Subcutaneous abdominal adipose tissue (tissue), 5 donors: ENCODE results near the gene PFKFB4.
A peak's percentile ranks its signal among the peaks of the same experiment; 100 is the strongest.

ENCODE experiments used
- H3K27ac ChIP-seq: one replicate; pipeline ENCODE4 v1.7.0; 2013; ENCODE audit warnings: low read depth, mild to moderate bottlenecking, inconsistent platforms, low read length, moderate library complexity
- H3K27me3 ChIP-seq, 5 donors: one replicate each; pipeline ENCODE4 v1.7.0; 2013; ENCODE audit warnings: low read length in 5 of 5, inconsistent platforms in 1 of 5; ENCODE audit not compliant: control insufficient read depth in 5 of 5, insufficient read depth in 4 of 5
- H3K36me3 ChIP-seq, 5 donors: one replicate each; pipeline ENCODE4 v1.7.0; 2013; ENCODE audit warnings: low read length in 5 of 5; ENCODE audit not compliant: control insufficient read depth in 5 of 5, insufficient read depth in 5 of 5
- H3K4me1 ChIP-seq, 5 donors: one replicate each; pipeline ENCODE4 v1.7.0; 2013; ENCODE audit warnings: low read length in 5 of 5, mild to moderate bottlenecking in 3 of 5, moderate library complexity in 1 of 5; ENCODE audit not compliant: control insufficient read depth in 5 of 5, insufficient read depth in 5 of 5
- H3K4me3 ChIP-seq, 5 donors: one replicate each; pipeline ENCODE4 v1.7.0; 2013; ENCODE audit warnings: low read length in 5 of 5, low read depth in 1 of 5
- H3K9ac ChIP-seq, 5 donors: one replicate each; pipeline ENCODE4 v1.7.0; 2013; ENCODE audit warnings: low read length in 5 of 5, mild to moderate bottlenecking in 4 of 5, moderate library complexity in 3 of 5
- H3K9me3 ChIP-seq, 5 donors: one replicate each; pipeline ENCODE4 v1.7.0; 2013; ENCODE audit warnings: low read length in 5 of 5; ENCODE audit not compliant: control insufficient read depth in 5 of 5
- donor health status: healthy.
- donor health status: healthy.
- donor health status: healthy.
- donor health status: healthy.
- donor health status: healthy.

Gene PFKFB4

GRCh38 chr3:48470286-48470685 is 86.3 kb downstream of the PFKFB4 start:
- no peak overlapping the region for H3K4me3 ChIP-seq
- H3K4me1 ChIP-seq = peaks cover 27 to 80% (median 74%) of the 10 kb centered on the region in 5 donors
- H3K9me3 ChIP-seq = no peaks in the 10 kb centered on the region
- peaks cover 0 to 5% (median 0%) of the 10 kb centered on the region in 5 donors for H3K27me3 ChIP-seq
- peak overlapping the region; percentile 41 for H3K27ac ChIP-seq
- peak overlapping the region in 1 of 5 donors; percentile 0 for H3K9ac ChIP-seq
- H3K36me3 ChIP-seq = peaks cover 0 to 39% (median 29%) of the 10 kb centered on the region in 5 donors

GRCh38 chr3:48469046-48469915 is 87.3 kb downstream of the PFKFB4 start:
- H3K9ac ChIP-seq = peak overlapping the region in 2 of 5 donors; percentile 0 to 90

GRCh38 chr3:48468329-48468731 is 88.3 kb downstream of the PFKFB4 start:
- Histone ChIP-seq H3K9ac (peak overlapping the region in 1 of 5 donors; percentile 90), H3K4me1 (peaks cover 28 to 82% (median 77%) of the 10 kb centered on the region in 5 donors), H3K36me3 (peaks cover 0 to 53% (median 33%) of the 10 kb centered on the region in 5 donors)

More at GRCh38 chr3:48469046-48469915, 87.3 kb downstream of the PFKFB4 start:
- Histone ChIP-seq H3K4me1 (peaks cover 29 to 86% (median 80%) of the 10 kb centered on the region in 5 donors), H3K4me3 (peak overlapping the region in 1 of 5 donors; percentile 5), H3K27ac (peak overlapping the region; percentile 41), H3K27me3 (peaks cover 0 to 5% (median 0%) of the 10 kb centered on the region in 5 donors), H3K36me3 (peaks cover 0 to 45% (median 32%) of the 10 kb centered on the region in 5 donors), H3K9me3 (no peaks in the 10 kb centered on the region)

More at GRCh38 chr3:48468329-48468731, 88.3 kb downstream of the PFKFB4 start:
- Histone ChIP-seq H3K9me3 (no peaks in the 10 kb centered on the region), H3K4me3 (no peak overlapping the region), H3K27ac (peak overlapping the region; percentile 99), H3K27me3 (peaks cover 0 to 5% (median 0%) of the 10 kb centered on the region in 5 donors)
